Hypothalamus (tissue), 51 donors: ENCODE measurements around the gene GNAT3.
A peak's percentile ranks its signal among the peaks of the same experiment; 100 is the strongest.

ENCODE experiments used
- DNase-seq, 51 donors: peaks; one replicate each; lab custom pipeline; 2025; lab: John Stamatoyannopoulos, UW

Gene GNAT3

DNA sequence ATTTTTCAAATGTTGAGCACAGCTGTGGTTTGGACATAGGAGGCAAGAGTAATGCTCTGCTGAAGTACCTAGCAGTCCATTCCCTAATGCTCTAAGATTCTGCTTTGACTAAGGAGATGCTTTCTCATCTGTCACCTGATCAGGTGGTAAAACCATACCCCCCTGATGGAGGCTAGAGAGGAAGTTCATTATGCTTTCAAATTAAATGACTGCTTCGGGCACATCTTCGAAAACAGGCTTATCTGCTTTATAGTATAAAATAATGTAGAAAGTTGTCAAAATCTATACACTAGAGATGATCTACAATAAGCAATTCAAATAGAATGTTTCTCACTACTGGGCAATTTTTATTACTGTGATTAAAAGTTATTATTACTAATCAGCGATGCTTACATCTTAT lies at the start of gene GNAT3:
Gene GNAT3 (minus strand): TSS at position 101 of the 400 bp plus-strand sequence. CDS start 138 bp downstream, outside the sequence.
- no peak for DNase-seq

DNA sequence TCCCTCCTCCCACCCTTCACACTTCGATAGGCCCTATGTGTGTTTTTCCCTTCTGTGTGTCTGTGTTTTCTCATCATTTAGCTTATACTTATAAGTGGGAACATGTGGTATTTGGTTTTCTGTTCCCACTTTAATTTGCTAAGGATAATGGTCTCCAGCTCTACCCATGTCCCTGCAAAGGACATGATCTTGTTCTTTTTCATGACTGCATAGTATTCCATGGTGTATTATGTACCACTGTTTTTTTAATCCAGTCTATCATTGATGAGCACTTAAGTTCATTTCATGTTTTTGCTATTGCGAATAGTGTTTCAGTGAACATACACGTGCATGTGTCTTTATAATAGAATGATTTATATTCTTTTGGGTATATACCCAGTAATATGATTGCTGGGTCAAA lies 46.3 kb upstream of the GNAT3 start:
- DNase-seq: no peak

DNA sequence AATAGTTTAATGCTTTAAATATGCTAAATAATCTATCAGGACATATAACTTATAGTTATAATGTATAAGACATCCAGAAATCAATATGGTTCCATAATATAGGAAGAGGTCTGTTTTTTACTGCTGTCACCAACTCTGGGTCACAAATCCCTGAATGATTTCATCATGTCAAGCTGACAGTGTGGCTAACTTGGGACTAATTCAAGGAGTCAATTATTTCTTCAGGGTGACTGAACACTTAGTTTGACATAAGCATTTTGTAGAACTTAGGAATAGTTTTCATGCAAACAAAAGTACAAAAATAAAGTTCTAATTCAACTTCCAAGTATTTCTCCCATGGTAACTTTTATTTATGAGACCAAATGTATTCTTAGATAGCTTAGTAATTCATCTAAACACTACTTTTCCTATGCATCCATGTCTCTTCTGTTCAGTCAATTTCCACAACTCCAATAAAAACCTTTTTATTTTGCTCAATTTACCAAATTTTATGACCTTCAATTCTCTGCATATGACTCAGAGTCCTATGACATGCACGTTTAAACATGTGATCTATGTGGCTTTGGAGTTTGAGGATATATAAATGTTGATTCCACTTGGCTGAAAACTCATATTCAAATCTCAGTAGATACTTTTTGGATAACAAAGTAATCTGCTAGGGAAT lies 40.3 kb upstream of the GNAT3 start:
- DNase-seq: no peak

DNA sequence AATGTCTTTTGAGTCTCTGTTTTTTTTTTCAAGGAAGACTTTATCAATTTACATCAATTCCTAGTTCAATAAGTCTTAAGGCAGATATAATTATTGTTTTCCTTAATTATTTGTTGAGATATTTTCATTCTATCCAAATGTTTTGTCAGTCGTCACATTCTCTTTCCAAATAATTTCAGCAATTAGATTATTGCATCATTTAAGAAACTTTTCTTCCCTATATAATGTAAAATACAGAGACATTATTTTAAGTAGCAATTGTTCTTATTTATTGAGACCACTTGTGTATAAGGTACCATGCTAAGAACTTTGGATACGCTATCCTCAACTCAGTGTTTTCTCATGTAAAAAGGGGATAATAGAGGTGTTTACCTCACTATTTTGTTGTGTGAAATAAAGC lies 38.1 kb upstream of the GNAT3 start:
- no peak for DNase-seq

DNA sequence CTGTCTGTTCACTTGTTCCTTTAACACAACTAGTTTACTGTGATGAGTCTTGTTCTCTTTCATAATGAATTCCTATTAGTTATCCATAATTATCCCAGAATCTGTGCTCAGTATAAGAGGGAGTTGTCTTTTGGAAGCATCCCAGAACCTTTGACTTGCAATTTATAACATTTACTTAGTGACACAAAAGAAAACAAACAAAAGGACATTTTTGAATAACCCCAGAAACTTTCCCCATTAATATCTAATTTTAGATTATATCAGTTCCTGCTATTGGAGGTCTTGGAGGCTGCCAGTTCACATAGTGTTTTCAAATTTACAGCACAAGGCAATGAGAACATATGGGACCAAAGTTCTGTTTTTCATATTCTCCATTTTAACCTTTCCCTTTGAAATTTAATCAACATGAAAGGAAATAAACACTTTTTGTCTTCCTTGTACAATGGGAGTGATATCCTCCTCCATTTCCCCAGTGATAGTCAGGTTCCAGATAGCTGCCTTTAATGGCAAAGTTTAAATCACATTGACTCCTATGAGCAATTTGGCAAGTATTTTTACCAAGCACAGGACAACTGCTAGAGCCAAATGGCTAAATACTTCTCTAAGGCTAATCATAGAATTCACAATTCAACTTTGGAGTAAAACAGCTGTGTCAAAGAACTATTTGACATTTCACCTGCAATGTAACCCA lies 37.1 kb upstream of the GNAT3 start:
- DNase-seq: no peak

DNA sequence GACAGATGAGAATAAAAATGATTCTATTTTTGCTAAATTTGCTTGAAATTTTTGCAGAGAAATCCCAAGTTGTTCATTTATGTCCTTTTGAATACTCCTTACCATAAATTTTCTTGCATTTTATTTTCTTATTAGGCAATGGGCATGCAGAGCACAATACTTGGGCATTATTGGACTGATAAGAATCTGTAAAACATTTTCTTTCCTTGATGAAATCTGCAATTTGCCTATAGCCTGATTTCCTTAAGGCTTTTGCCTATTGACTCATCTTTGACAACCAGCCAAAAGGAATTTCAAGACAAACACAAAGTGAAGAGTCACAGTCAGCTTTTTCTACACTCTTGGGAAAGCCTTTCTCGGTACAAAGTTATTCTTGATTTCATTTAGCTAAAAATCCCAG lies 30.5 kb upstream of the GNAT3 start:
- DNase-seq: no peak

DNA sequence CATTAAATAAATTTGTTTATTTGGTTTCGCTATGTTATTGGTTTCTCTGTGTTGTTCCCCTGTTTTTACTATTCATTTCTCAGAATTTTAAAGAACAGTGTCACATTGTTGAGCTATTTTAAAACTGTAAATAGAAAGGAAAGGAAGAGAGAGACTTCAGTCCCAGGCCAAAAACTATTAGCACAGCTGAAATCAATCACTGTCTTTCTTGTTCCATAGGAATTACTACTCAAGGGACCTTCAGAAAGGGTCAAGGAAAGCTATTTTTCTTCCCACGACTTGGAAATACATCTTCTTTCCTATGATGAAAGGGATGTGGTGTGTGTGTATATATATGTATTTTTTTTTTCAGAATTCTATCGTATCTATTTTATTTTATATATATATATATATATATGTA lies 29.0 kb upstream of the GNAT3 start:
- DNase-seq: no peak

DNA sequence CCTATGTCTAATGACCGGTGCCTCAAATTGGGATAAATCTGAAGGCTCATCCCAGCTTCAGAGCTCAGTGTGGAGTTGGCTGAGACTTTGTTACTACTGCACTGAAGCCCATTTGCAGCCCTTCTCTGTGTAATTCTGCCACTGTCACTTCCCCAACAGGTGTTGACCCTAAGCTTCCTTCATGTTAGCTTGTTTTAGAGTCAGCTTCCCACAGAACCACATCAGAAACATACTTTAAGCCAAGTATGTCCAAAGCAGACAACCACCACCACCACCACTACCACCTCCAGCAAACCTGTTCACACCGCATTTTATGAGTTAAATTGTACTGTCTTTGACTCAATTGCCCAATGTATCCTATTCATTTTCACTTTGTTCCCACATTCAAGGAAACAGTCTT lies 25.2 kb upstream of the GNAT3 start:
- DNase-seq: no peak

DNA sequence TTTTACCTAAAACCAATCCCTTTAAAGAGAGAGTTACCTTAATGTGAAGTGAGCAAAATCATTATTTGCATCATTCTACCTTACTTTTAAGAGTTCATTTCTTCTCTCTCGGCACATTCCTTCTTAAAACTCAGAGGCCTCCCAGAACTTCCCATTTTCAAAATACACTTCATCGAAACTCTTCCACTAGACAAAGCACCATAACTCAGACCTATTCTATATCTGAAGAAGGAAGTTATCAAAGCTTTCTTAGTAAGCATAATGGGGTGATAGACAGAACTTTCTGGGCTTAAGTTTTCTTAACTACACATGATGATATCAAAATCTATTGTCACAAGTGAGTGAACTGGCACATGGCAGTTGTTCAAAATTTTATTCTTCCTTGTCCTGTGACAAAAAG lies 24.6 kb upstream of the GNAT3 start:
- DNase-seq: no peak

DNA sequence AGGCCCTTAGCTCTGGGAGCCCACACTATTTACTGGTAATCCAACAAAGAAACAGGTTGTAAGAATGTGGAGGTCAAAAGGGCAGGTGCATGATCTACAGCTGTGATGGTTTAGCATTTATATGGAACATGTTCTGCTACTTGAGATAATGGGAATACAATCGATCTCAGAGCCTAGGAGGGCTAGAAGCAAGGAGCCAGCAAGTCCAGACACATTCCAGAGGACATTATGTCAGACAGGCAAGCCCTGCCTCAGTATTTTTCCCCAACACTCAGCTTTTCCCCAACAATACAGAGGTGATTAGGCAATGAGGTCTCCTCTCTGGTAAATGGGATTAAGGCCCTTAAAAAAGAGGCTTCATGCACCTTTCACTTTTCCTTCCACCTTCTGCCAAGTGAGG lies 21.4 kb upstream of the GNAT3 start:
- no peak for DNase-seq

DNA sequence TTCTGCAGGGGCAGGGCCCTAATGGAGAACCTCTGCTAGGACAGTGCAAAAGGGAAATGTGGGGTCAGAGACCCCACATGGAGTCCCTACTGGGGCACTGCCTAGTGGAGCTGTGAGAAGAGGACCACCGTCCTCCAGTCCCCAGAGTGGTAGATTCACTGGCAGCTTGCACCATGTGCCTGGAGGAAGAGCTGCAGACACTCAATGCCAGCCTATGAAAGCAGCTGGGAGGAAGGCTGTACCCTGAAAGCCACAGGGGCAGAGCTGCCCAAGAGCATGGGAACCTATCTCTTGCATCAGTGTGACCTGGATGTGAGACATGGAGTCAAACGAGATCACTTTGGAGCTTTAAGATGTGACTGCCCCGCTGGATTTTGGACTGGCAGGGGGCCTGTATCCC lies 20.3 kb upstream of the GNAT3 start:
- DNase-seq: no peak

DNA sequence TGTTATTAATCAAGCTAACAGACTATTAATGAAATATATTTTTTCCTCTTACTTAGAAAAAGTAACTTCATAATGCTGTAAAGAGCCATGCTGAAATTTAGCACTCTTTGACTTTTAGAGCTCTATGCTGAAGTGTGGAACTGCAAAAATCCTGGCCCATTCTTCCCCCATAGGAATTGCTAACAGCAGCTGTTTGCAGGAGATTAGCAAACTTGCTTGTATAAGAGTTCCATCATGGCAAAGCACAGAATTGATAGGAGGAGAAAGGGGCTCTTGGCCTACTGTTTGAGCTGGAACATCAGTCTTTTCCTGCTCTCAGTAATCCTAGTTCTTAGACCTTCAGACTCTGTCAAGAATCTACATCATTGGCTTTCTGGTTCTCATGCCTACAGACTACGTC lies 18.3 kb upstream of the GNAT3 start:
- no peak for DNase-seq

DNA sequence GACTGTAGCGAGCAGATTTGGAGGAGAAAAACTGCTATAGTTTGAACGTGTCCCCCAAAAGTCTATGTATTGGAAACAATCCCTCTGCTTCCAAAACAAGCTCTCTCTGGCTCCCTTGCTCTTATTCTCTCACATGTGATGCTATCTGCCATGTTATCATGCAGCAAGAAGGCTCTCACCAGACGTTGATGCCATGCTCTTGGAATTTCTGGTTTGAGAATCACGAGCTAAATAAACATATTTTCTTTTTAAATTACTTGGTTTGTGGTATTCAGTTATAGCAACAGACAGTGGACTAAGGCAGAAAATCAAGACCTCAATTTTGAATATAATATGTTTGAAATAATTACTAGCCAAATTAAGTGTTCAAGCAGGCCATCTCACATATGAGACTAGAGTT lies 17.5 kb upstream of the GNAT3 start:
- no peak for DNase-seq

DNA sequence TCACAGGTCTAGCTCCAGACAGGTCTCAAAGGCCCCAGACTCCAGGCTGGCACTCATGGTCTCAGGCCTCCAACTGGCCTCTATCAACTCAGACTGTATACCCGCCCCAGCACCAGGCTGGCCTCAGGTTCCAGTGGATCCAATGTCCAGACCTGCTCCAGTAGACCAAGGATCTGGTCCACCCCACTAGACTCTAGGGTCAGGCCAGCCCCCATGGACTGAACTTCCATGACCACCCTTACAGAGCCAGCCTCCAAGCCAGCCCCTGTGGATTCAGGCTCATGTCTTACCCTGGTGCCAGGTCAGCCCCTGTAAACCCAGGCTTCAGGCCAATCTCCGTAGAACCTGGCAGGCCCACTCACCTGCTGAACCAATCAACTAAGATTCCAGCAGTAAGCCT lies 16.8 kb upstream of the GNAT3 start:
- no peak for DNase-seq

DNA sequence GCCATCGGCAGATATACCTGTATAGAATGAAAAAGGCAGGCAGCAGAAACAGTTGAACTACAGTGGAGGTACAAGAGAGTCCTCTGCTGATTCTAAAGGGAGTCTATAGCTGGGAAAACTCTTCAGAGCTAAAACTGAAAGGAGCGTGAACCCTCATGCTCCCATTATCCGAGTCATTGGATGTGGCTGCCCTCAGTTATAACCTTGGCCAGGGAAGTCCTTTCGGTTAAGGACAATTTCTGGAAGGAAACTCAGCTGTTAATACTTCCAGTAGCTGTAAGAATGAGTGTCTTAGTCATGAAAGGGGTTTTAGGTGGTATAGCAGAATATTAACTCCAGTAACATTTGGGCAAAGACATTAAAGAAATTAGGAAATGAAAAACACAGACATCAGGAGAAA lies 14.6 kb upstream of the GNAT3 start:
- DNase-seq: no peak

DNA sequence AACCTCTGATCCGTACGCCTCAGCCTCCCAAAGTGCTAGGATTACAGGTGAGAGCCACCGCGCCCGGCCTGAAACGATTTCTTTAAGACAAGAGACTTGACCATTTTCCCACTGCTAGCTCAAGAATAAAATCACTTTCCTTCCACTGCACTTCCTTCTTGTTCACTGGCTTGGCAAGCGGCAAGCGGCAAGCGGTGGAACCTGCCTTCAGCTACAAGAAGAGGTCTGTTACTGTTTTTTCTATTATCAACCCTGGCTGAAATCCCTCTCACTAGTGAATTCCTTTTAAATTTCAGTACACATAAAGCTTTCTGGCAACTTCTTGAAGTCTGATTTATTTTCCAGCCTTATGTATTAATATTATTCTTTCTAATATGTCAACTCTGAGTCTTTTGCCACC lies 12.8 kb upstream of the GNAT3 start:
- peak in 1 of 51 donors; percentile 3 for DNase-seq

DNA sequence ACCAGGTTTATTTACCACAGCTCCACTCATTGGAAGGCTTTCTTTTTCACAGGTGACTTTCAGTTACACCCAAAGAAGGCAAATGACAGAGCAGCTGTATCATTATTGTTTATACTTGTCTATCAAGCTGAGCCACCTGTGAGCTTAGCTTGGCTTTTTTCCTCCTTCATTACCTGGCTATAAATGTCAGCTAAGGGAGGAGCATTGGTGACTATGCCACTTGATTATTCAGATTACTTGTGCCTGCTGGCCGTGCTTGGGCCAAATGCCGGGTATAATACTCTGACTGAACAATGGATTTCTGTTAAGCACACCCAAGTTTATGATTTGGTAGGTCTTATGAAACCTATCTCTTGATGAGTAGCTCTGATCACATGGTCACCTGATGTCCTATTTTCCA lies 9.9 kb upstream of the GNAT3 start:
- DNase-seq: no peak

DNA sequence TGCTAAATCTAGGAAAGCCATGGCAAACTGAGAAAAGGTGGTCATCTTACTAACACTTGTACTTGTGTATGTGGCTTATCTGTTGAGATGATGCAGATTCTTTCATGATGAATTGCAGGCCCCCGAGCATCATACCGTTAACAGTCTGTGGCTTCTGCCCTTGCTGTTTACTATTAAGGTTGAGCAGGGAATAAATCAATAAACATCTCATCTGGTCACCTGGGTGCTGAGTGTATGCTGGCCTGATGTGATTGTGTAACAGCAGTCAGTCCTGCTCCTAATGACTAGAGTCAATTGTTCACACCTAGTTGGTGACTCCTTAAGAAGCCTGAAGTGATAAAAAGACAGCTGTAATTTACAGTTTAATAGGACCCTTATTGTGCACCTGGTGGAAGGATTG lies 8.3 kb upstream of the GNAT3 start:
- DNase-seq: no peak

DNA sequence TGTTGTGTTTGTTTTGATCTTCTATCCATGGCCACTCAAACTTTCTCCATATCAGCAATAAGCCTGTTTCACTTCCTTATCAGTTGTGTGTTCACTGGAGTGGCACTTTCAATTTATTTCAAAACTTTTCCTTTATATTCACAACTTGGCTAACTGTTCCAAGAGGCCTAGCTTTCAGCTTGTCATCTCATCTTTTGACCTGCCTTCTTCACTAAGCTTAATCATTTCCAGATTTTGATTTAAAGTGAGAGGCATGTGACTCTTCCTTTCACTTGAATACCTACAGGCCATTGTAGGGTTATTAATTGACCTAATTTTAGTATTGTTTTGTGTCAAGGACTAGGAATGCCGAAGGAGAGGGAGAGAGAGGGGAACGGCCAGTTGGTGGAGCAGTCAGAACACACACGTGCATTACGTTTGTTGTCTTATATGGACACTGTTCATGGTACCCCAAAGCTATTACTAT lies 5.5 kb upstream of the GNAT3 start:
- DNase-seq: no peak

DNA sequence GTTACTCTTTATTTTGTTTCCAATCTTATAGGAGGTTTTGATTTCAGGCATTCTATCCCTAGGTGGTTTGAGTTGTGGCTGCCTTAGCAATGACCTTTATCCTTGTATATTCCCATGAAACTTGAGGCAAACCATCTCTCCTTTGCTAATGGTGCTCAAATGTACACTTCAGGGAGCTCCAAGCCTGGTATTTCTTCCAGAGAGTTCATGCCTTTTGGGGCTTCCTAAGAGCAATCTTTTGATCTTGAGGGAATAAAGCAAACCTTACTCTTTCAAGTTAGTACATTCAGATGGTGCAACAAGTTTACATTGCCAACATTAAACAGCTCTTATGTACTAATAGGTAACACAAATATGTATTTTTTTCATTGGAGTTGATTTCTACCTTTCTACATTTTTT lies 3.4 kb upstream of the GNAT3 start:
- DNase-seq: no peak

DNA sequence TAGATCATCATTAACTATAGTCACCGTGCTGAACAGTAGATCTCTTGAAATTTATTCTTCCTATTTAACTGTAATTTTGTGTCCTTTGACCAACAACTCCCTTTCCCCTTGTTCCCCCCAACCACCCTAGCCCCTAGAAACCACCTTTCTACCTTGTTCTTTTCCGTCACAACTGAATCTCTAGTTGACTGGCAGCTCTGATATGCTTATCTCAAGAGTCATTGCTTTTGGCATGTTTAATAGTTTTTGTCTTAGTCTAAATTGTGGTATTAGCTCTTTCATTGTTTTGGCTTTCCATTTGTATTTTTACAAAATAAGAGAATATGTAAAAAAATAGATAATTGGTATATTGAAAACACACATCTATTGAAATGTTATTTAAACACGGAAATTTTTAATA lies 1.8 kb downstream of the GNAT3 start:
- DNase-seq: no peak

DNA sequence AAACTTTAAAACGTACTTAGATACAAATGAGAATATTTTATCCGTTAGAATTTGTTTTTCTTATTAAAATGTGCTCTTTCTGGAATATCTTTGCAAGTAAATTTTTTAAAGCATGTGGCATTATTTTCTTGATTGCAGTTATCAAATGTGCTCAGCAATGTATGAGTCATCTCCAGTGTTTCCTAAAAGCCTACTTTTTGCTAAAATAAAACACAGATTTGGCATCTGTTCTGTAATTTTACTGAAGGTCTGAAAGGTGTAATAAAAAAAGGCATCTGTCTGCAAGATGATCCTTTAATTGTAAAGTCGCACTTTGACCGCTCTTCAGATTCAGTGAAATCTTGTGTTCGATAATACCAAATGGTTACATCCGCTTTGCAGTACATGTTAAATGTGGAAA lies 3.4 kb downstream of the GNAT3 start:
- no peak for DNase-seq
